Peyer's patch (tissue), 4 donors: Measurements from ENCODE around the gene KLHL22. TPM values are rescaled to one million over a fixed set of nuclear protein-coding genes. Genes with fewer than 3 reads are reported as not detected.

Source experiments
- DNase-seq, 3 donors: peaks; one replicate each; pipeline ENCODE4 v3.0.0-alpha.2; 2017 to 2019
- H3K27ac ChIP-seq, 4 donors: fragments of 200-600 bp; sonication (generic); one replicate each; pipeline ENCODE4 v1.5.1; 2016 to 2019
- H3K27me3 ChIP-seq, 2 donors: fragments of 200-600 bp; sonication (generic); one replicate each; pipeline ENCODE4 v1.5.1; 2019
- H3K36me3 ChIP-seq, 3 donors: fragments of 200-600 bp; sonication (generic); one replicate each; pipeline ENCODE4 v1.5.1; 2016 to 2019
- H3K4me1 ChIP-seq, 4 donors: fragments of 200-600 bp; sonication (generic); one replicate each; pipeline ENCODE4 v1.5.1; 2016 to 2019
- H3K4me3 ChIP-seq, 4 donors: fragments of 200-600 bp; sonication (generic); 1 replicate in 3 of 4; 2 replicates in 1 of 4; pipeline ENCODE4 v1.5.1; 2016 to 2019; ENCODE audit warnings: mild to moderate bottlenecking in 1 of 4
- H3K9me3 ChIP-seq, 4 donors: fragments of 200-600 bp; sonication (generic); one replicate each; pipeline ENCODE4 v1.5.1; 2016 to 2019; ENCODE audit warnings: mild to moderate bottlenecking in 1 of 4
- CTCF ChIP-seq, 6 experiments: fragments of 450-650 bp in 4 of 6; fragments of 200-600 bp in 2 of 6; sonication (generic) in 1 of 6; IDR thresholded peaks; one replicate each; pipeline ENCODE4 v1.5.1; 2017 to 2019; ENCODE audit warnings: antibody characterized with exemption in 6 of 6, mild to moderate bottlenecking in 3 of 6, moderate library complexity in 1 of 6
- POLR2A ChIP-seq, 2 donors: fragments of 450-650 bp; IDR thresholded peaks; one replicate each; pipeline ENCODE4 v1.5.1; 2017; ENCODE audit warnings: antibody characterized with exemption in 2 of 2, mild to moderate bottlenecking in 2 of 2, moderate library complexity in 2 of 2
- total RNA-seq, 4 donors: library from RNA; depleted of rRNA; stranded (reverse); fragments of >200 nt; gene quantifications; one replicate each; pipeline ENCODE4 v1.1.0, GENCODE V29; 2016

KLHL22 gene
- total RNA-seq, 4 donors from 2014 or later: 12.6 to 23.9 (median 19.2) TPM

DNA sequence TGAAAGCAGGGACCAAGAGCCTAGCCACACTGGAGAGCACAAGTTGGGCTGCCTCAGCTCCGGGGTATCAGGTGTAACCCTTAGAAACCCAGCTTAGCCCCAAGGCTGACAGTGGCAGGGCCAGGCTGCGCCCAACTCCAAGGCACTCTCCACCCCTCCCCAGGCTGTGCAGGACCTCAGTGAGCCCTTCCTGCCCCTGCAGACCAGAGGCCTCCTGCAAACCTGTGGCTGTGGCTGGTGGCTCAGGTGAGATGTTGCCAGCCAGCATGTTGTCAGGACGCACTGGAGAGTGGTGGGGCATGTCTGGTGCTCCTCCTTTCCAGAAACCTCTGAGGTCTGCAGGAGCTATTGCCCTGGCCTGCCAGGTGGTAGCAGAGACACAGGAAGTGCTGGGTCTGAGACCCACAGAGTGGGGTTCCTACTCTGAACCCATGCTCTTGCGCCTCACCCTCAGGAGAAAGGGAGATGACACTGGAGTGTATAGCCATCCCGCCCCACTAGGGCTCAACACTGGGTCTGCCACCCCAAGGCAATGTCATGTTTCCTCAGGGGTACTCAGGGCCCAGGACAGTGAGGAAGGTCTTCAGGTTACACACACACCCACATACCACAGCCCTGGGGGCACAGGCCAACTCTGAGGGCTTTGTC, 55.5 kb downstream of the KLHL22 start:
- H3K9me3 ChIP-seq: no peaks in the 10 kb centered on the region
- peaks cover 0 to 36% (median 14%) of the 10 kb centered on the region in 4 donors for H3K4me1 ChIP-seq
- TF ChIP-seq CTCF (IDR thresholded peaks at IDR 0.05) (no peak), POLR2A (IDR thresholded peaks at IDR 0.05) (no peak)
- peaks cover 0 to 7% of the 10 kb centered on the region in 2 donors for H3K27me3 ChIP-seq
- no peak overlapping the region for H3K27ac ChIP-seq
- DNase-seq: peak in 1 of 3 donors; percentile 38
- no peak overlapping the region for H3K4me3 ChIP-seq
- H3K36me3 ChIP-seq: peaks cover 0 to 11% (median 0%) of the 10 kb centered on the region in 3 donors

- no peak overlapping the region for H3K27ac ChIP-seq
- H3K27me3 ChIP-seq: peaks cover 0 to 7% of the 10 kb centered on the region in 2 donors
- peaks cover 0 to 6% (median 0%) of the 10 kb centered on the region in 3 donors for H3K36me3 ChIP-seq
- H3K9me3 ChIP-seq: no peaks in the 10 kb centered on the region
- no peak for DNase-seq
- TF ChIP-seq CTCF (IDR thresholded peaks at IDR 0.05): no peak
- TF ChIP-seq POLR2A (IDR thresholded peaks at IDR 0.05): no peak
- H3K4me3 ChIP-seq: no peak overlapping the region
- H3K4me1 ChIP-seq: peaks cover 0 to 37% (median 14%) of the 10 kb centered on the region in 4 donors
These were observed 56.1 kb downstream of the KLHL22 start for GRCh38 chr22:20439556-20439927.

GRCh38 chr22:20438678-20439492, 56.7 kb downstream of the KLHL22 start:
- Histone ChIP-seq H3K36me3 (no peaks in the 10 kb centered on the region), H3K9me3 (no peaks in the 10 kb centered on the region), H3K27me3 (peaks cover 0 to 7% of the 10 kb centered on the region in 2 donors), H3K4me1 (peaks cover 0 to 37% (median 14%) of the 10 kb centered on the region in 4 donors), H3K27ac (peak overlapping the region in 3 of 4 donors; percentile 58 to 82 (median 80)), H3K4me3 (peak overlapping the region in 3 of 4 donors; percentile 34 to 60 (median 56))
- TF ChIP-seq POLR2A (IDR thresholded peaks at IDR 0.05): no peak
- TF ChIP-seq CTCF (IDR thresholded peaks at IDR 0.05): no peak
- peak in 2 of 3 donors; percentile 29 to 40 for DNase-seq

DNA sequence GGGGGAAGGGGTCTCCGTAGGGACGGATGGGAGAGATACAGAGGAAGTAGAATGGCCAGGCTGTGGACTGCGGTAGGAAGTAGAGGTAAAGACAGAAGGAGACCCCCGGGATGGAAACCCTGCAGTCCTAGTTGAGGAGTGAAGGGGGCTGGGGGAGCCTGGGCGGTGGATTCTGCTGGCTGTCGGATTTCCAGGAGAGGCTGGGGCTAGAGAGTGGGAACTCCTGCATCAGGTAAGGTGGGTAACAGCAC, 57.2 kb downstream of the KLHL22 start:
- H3K27me3 ChIP-seq: peaks cover 0 to 7% of the 10 kb centered on the region in 2 donors
- H3K36me3 ChIP-seq: no peaks in the 10 kb centered on the region
- H3K9me3 ChIP-seq: no peaks in the 10 kb centered on the region
- H3K27ac ChIP-seq: peak overlapping the region; percentile 58 to 82 (median 72)
- DNase-seq: no peak
- peak overlapping the region; percentile 34 to 60 (median 54) for H3K4me3 ChIP-seq
- TF ChIP-seq POLR2A (IDR thresholded peaks at IDR 0.05) (no peak), CTCF (IDR thresholded peaks at IDR 0.05) (no peak)
- peaks cover 0 to 37% (median 14%) of the 10 kb centered on the region in 4 donors for H3K4me1 ChIP-seq

GRCh38 chr22:20437613-20438426, 57.8 kb downstream of the KLHL22 start, which contains the start of gene SCARF2:
SCARF2 (minus strand) TSS chr22:20437825; CDS start chr22:20437754, 71 bp downstream.
- peaks cover 0 to 7% of the 10 kb centered on the region in 2 donors for H3K27me3 ChIP-seq
- no peak for TF ChIP-seq POLR2A (IDR thresholded peaks at IDR 0.05)
- no peak for TF ChIP-seq CTCF (IDR thresholded peaks at IDR 0.05)
- H3K27ac ChIP-seq: peak within 1 kb of the TSS; percentile 64 to 82 (median 72)
- DNase-seq: peak in 2 of 3 donors; percentile 48 to 57
- peaks cover 0 to 37% (median 14%) of the 10 kb centered on the region in 4 donors for H3K4me1 ChIP-seq
- no peaks in the 10 kb centered on the region for H3K36me3 ChIP-seq
- peak within 1 kb of the TSS; percentile 34 to 60 (median 54) for H3K4me3 ChIP-seq
- no peaks in the 10 kb centered on the region for H3K9me3 ChIP-seq
